Esophagus muscularis mucosa (tissue), 4 donors: ENCODE measurements around the gene MYNN. TPM values are rescaled to one million over a fixed set of nuclear protein-coding genes. Genes with fewer than 3 reads are reported as not detected.

Source experiments
- DNase-seq: peaks from one replicate; pipeline ENCODE4 v3.0.0-alpha.2; 2017; ENCODE audit errors: extremely low spot score
- H3K27ac ChIP-seq, 4 donors: fragments of 200-600 bp; sonication (generic); replicated peaks in 1 of 4; 1 replicate in 3 of 4; 2 replicates in 1 of 4; pipeline ENCODE4 v1.5.1; 2016 to 2019; ENCODE audit warnings: mild to moderate bottlenecking in 1 of 4
- H3K27me3 ChIP-seq, 4 donors: fragments of 200-600 bp; sonication (generic); one replicate each; pipeline versions ENCODE4 v1.5.1 to v1.6.0; 2016 to 2019
- H3K36me3 ChIP-seq, 4 donors: fragments of 200-600 bp; sonication (generic); one replicate each; pipeline ENCODE4 v1.5.1; 2016 to 2019
- H3K4me1 ChIP-seq, 4 donors: fragments of 200-600 bp; sonication (generic); one replicate each; pipeline ENCODE4 v1.5.1; 2016 to 2019
- H3K4me3 ChIP-seq, 4 donors: fragments of 200-600 bp; sonication (generic); 1 replicate in 2 of 4; 2 replicates in 2 of 4; pipeline ENCODE4 v1.5.1; 2016 to 2019; ENCODE audit warnings: mild to moderate bottlenecking in 4 of 4, moderate library complexity in 1 of 4
- H3K9me3 ChIP-seq, 4 donors: fragments of 200-600 bp; sonication (generic); 1 replicate in 3 of 4; 2 replicates in 1 of 4; pipeline ENCODE4 v1.5.1; 2016 to 2019
- CTCF ChIP-seq, 3 experiments: fragments of 200-600 bp in 2 of 3; fragments of 450-650 bp in 1 of 3; sonication (generic) in 2 of 3; IDR thresholded peaks; one replicate each; pipeline ENCODE4 v1.5.1; 2017 to 2019; ENCODE audit warnings: antibody characterized with exemption in 3 of 3, mild to moderate bottlenecking in 2 of 3, moderate library complexity in 1 of 3
- EP300 ChIP-seq: sonication (generic); formaldehyde crosslinking; IDR thresholded peaks from one replicate; pipeline ENCODE4 v1.6.1; 2017; ENCODE audit warnings: antibody characterized with exemption
- POLR2A ChIP-seq: fragments of 450-650 bp; IDR thresholded peaks from one replicate; pipeline ENCODE4 v1.6.1; 2017; ENCODE audit warnings: antibody characterized with exemption, moderate library complexity, mild to moderate bottlenecking, low read depth
- POLR2AphosphoS5 ChIP-seq, 2 donors: sonication (generic); formaldehyde crosslinking; IDR thresholded peaks; one replicate each; pipeline ENCODE4 v1.6.1; 2017; ENCODE audit warnings: antibody characterized with exemption in 2 of 2
- WGBS: methylation state at CpG from one replicate; pipeline ENCODE4 v1.1.5; 2018; 5-methylcytosine and 5-hydroxymethylcytosine counted together
- intact Hi-C: fragments of 100-400 bp; cut with DNase I; formaldehyde crosslinking; loops from one replicate; pipeline ENCODE4 v1.15.1; 2023
- total RNA-seq, 4 donors: library from RNA; depleted of rRNA; stranded (reverse); fragments of >200 nt; gene quantifications; one replicate each; pipeline versions ENCODE4 v1.1.0 to v1.2.1, GENCODE V29; 2016

The MYNN gene
- total RNA-seq, 4 donors from 2014 or later = 11.7 to 15.7 (median 14.7) TPM

GRCh38 chr3:169804681-169805080, 31.5 kb downstream of the MYNN start:
- 92% methylated on average over 3 of the region's 3 CpGs for WGBS
- Histone ChIP-seq H3K27ac (no peak overlapping the region), H3K36me3 (peaks cover 0 to 35% (median 2%) of the 10 kb centered on the region in 4 donors), H3K4me3 (no peak overlapping the region), H3K9me3 (no peaks in the 10 kb centered on the region), H3K4me1 (peaks cover 0 to 7% (median 0%) of the 10 kb centered on the region in 4 donors), H3K27me3 (no peaks in the 10 kb centered on the region)
- TF ChIP-seq POLR2AphosphoS5 (IDR thresholded peaks at IDR 0.05) (no peak), CTCF (IDR thresholded peaks at IDR 0.05) (no peak), POLR2A (no peak), EP300 (no peak)
- no peak for DNase-seq
- intact Hi-C loops = no loop called here

GRCh38 chr3:169809230-169809795, 36.1 kb downstream of the MYNN start:
- Histone ChIP-seq H3K4me1 (peaks cover 15 to 38% (median 35%) of the 10 kb centered on the region in 4 donors), H3K36me3 (peaks cover 0 to 5% (median 0%) of the 10 kb centered on the region in 4 donors), H3K27ac (no peak overlapping the region), H3K9me3 (no peaks in the 10 kb centered on the region), H3K27me3 (no peaks in the 10 kb centered on the region), H3K4me3 (no peak overlapping the region)
- DNase-seq = no peak
- WGBS = 43% methylated on average over 2 of the region's 2 CpGs
- TF ChIP-seq POLR2AphosphoS5 (IDR thresholded peaks at IDR 0.05) = no peak
- TF ChIP-seq CTCF (IDR thresholded peaks at IDR 0.05) = no peak
- no peak for TF ChIP-seq POLR2A
- no peak for TF ChIP-seq EP300
- intact Hi-C loops = no loop called here

GRCh38 chr3:169811631-169812331, 38.6 kb downstream of the MYNN start:
- 7% methylated on average over 21 of the region's 29 CpGs for WGBS
- H3K27me3 ChIP-seq = no peaks in the 10 kb centered on the region
- no peak for DNase-seq
- no peaks in the 10 kb centered on the region for H3K9me3 ChIP-seq
- H3K4me3 ChIP-seq = peak overlapping the region; percentile 70 to 83 (median 76)
- TF ChIP-seq POLR2AphosphoS5 (IDR thresholded peaks at IDR 0.05) (no peak), POLR2A (no peak), EP300 (no peak), CTCF (IDR thresholded peaks at IDR 0.05) (no peak)
- peak overlapping the region; percentile 75 to 84 (median 81) for H3K27ac ChIP-seq
- intact Hi-C loops = no loop called here
- H3K4me1 ChIP-seq = peaks cover 15 to 38% (median 35%) of the 10 kb centered on the region in 4 donors
- no peaks in the 10 kb centered on the region for H3K36me3 ChIP-seq

DNA sequence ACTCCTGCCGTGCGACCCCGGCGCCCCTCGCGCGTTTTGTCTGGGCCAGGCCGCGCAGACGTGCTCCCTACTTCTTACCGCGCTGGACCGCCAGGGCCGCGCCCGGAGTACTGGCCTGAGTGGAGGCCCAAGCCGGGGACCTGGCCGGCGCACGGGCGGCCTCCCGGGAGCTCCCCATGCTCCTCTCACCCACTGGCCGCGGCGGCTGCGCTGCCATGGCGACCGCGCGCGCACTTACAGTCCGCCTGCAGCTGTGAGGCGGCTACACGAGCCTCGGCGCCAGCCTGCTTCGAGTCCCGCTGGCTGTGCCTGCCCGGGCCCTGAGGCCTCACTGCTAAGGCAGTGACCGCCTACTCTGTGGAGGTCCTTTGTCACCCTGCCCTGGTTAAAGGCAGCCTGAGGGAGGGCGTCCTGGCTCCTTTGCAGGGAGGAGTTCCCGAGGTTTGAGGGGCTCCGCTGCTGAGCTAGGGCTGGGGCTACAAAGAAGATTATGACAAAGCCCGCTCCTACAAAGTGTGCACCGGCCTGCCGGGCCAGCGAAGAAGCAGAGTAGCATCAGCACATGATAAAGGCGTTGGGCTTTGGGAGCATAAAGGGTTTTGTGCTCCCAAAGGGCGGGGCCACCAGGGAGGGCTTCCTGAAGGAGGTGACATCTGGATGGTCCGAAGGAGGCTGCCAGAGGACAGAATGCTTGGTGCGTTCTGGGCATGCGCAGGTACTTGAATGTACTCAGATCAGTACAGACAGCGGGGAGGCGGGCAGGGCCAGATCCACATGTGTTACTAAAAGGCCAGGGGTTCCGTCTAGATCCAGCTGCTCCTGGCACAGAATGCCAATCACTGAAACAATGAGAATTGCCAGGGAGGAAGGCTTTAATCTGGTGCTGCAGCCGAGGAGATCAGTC, 39.4 kb downstream of the MYNN start, which contains the start of the genes LRRC34 and LRRIQ4:
Gene LRRC34 (minus strand): TSS at position 573 of the 904 bp plus-strand sequence. CDS start 356 bp downstream, at position 217.
Gene LRRIQ4 (plus strand): TSS at position 539 of the 904 bp plus-strand sequence. CDS start 9,052 bp downstream, outside the sequence.
- DNase-seq = no peak
- peak within 1 kb of the TSS; percentile 75 to 84 (median 81) for H3K27ac ChIP-seq
- H3K27me3 ChIP-seq = no peaks in the 10 kb centered on the region
- peaks cover 15 to 38% (median 35%) of the 10 kb centered on the region in 4 donors for H3K4me1 ChIP-seq
- peak within 1 kb of the TSS; percentile 70 to 83 (median 76) for H3K4me3 ChIP-seq
- no peaks in the 10 kb centered on the region for H3K9me3 ChIP-seq
- TF ChIP-seq POLR2A (no peak), CTCF (IDR thresholded peaks at IDR 0.05) (peak in 1 of 3 experiments; percentile 14)
- 13% methylated on average over 34 of the region's 56 CpGs for WGBS
- no peaks in the 10 kb centered on the region for H3K36me3 ChIP-seq
- intact Hi-C loops = no loop called here
